HT-29 (cell line): ENCODE data around the gene MUCL3. TPM values are rescaled to one million over a fixed set of nuclear protein-coding genes. Genes with fewer than 3 reads are reported as not detected.
A peak's percentile ranks its signal among the peaks of the same experiment; 100 is the strongest.
"Not testable (repeated sequence)": the region's sequence is repeated elsewhere in the genome, so short reads cannot be mapped to it uniquely, and the experiment has no call there.

Source experiments
- DNase-seq: peaks from one replicate; pipeline ENCODE4 v3.0.0-alpha.2; 2015; ENCODE audit warnings: low spot score
- total RNA-seq: library from RNA; depleted of rRNA; stranded (reverse); fragments of >200 nt; shearing (Covaris generic); gene quantifications from 2 replicates; pipeline ENCODE4 v1.2.3, GENCODE V29; 2014

Gene MUCL3
- total RNA-seq, 1 experiment from 2014 or later, result 0.15 TPM

- DNase-seq, result peak; percentile 87
These were observed 1.7 kb downstream of the MUCL3 start for GRCh38 chr6:30942338-30943060.

GRCh38 chr6:30944051-30944450, 3.3 kb downstream of the MUCL3 start:
- no peak for DNase-seq

DNA sequence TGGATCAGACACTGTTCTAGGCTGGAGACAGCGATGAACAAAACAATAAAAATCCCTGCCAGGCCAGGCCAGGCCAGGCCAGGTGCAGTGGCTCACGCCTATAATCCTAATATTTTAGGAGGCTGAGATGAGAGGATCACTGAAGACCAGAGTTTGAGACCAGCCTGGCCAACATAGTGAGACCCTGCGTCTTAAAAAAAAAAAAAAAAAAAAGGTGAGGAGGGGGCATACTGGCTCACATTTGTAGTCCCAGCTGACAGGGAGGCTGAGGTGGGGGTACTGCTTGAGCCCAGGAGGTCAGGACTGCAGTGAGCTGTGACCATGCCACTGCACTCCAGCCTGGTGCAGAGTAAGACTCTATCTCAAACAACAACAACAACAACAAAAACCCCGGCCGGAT, 4.5 kb downstream of the MUCL3 start:
- DNase-seq, result no peak

- DNase-seq, result no peak
These were observed 6.5 kb downstream of the MUCL3 start for GRCh38 chr6:30947231-30947630.

DNA sequence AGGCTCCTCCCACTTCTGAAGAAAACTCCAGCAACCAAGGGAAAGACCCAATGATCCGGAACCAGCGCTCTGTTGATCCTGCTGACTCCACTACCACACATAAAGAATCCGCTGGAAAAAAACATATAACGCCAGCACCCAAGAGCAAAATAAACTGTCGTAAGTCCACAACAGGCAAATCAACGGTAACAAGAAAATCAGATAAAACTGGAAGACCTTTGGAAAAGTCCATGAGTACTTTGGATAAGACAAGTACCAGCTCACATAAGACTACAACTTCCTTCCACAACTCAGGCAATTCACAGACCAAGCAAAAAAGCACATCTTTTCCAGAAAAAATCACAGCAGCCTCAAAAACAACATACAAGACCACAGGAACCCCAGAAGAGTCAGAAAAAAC, 8.0 kb downstream of the MUCL3 start:
- DNase-seq, result no peak

DNA sequence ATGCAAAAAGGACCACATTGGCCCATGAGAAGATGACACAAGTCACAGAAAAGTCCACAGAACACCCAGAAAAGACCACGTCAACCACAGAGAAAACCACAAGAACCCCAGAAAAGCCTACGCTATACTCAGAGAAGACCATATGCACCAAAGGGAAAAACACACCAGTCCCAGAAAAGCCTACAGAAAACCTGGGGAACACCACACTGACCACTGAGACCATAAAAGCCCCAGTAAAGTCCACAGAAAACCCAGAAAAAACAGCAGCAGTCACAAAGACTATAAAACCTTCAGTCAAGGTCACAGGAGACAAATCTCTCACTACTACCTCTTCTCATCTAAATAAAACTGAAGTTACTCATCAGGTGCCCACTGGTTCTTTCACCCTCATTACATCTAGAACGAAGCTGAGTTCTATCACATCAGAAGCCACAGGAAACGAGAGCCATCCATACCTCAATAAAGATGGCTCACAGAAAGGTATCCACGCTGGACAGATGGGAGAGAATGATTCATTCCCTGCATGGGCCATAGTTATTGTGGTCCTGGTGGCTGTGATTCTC, 11.2 kb downstream of the MUCL3 start:
- no peak for DNase-seq

DNA sequence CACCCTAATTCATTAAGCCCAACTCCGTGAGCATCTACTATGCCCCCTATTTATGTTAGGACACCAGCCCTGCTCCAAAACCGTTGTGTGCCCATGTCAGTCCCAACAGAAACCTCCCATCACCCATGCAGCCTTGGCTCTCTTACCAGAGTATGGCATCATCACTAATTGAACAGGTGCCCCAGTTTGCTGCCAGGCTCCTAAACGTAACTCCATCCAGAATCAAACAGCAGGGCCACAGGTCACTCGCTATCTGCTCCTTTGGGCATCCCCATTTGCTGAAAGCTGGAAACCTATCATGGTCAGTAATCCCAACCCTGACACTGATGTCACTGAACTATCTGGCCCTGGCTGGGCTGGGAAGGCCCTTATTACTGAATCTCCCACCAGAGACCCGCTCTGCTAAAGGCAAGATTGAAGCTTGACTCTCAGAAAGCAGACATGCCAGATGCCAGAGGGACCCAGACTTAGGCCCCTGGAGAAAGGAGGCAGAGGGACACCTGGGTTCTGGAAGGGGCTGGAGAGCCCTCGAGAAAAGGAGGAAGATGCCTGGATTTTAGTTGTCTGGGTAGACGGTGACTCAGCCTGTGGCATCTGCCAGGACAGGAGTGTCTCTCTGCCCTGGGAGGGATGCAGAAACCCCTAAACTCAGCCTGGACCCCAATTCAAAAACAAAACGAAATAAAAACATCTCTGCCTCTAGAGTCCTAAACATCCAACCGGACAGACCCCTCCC, 14.0 kb downstream of the MUCL3 start:
- DNase-seq, result no peak

DNA sequence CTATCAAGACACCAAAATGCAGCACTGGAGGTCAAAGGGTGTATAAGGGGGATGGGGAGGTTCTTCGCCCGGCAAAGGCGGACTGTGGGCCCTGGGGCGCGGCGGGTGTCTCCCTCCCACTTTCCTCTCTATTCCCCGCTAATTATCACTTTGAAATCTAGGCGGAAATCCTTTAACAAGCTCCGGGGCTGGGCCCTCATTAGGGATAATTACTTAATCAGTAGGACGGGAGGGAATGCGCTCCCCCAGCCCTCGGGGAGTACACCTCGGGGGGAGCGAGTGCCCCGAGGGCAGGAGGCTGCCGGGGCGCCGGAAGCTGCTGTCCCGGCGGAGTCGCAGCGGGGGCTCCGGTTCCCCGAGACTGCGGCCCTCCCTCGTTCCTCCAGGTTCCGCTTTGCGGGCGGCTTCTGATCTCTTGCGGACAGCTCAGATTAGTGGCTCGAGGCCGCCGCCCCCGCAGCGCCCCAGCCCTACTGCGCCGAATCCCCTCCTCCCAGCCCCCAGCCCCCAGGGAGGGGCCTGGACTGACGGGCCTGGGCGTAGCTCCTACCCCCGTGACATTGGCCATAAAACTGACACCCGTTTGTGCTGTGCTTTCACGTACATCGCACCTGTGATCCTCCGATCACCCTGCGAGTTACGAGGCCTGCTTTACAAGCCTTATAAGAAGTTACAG, 14.7 kb downstream of the MUCL3 start:
- peak; percentile 62 for DNase-seq

GRCh38 chr6:30957716-30958115, 16.9 kb downstream of the MUCL3 start:
- DNase-seq, result no peak

GRCh38 chr6:30960907-30961673, 20.3 kb downstream of the MUCL3 start:
- no peak for DNase-seq

- no peak for DNase-seq
These were observed 21.9 kb downstream of the MUCL3 start for GRCh38 chr6:30962716-30963115.

- DNase-seq, result no peak
These were observed 22.9 kb downstream of the MUCL3 start for GRCh38 chr6:30963641-30964040.

GRCh38 chr6:30964075-30964474, 23.3 kb downstream of the MUCL3 start:
- DNase-seq, result no peak

GRCh38 chr6:30965140-30965601, 24.4 kb downstream of the MUCL3 start:
- no peak for DNase-seq

GRCh38 chr6:30966154-30966553, 25.4 kb downstream of the MUCL3 start:
- DNase-seq, result no peak

- DNase-seq, result not testable (repeated sequence)
These were observed 28.4 kb downstream of the MUCL3 start for GRCh38 chr6:30969171-30969570.

DNA sequence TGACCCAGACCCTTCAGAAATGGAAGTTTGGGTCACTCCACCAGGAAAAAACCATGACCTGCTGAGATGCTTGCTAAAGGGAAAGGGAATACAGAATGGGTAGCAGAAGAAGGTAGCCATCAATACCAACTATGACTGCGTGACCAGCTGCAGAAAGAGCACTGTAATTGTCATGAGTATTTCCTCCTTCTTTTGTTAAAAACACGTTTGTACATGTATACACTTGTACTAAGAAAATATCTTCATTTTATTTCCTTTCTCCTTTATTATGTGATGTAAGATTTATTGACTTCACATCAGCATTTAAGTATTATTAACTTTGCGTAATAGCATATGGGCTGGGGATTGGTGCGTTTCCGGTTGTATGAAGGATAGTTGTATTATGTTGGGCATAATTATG, 30.2 kb downstream of the MUCL3 start:
- no peak for DNase-seq

DNA sequence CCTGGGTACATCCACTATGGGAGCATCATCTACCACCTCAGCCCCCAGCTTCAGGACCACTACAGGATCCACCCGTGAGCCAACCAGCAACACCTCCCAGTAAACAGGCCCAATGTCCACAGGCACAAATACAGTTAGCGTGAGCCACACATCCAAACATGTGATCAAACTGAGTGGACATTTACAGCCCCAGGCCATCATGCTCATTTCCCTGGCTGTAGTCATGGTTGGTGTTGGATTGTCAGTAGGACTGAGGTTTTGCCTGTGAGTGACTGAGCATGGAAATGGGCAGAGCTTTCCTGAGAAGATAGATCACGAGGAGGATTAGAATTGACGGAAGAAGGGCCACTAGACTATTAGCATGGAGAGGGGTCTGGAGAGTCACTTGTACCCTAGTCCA, 32.0 kb downstream of the MUCL3 start:
- no peak for DNase-seq

DNA sequence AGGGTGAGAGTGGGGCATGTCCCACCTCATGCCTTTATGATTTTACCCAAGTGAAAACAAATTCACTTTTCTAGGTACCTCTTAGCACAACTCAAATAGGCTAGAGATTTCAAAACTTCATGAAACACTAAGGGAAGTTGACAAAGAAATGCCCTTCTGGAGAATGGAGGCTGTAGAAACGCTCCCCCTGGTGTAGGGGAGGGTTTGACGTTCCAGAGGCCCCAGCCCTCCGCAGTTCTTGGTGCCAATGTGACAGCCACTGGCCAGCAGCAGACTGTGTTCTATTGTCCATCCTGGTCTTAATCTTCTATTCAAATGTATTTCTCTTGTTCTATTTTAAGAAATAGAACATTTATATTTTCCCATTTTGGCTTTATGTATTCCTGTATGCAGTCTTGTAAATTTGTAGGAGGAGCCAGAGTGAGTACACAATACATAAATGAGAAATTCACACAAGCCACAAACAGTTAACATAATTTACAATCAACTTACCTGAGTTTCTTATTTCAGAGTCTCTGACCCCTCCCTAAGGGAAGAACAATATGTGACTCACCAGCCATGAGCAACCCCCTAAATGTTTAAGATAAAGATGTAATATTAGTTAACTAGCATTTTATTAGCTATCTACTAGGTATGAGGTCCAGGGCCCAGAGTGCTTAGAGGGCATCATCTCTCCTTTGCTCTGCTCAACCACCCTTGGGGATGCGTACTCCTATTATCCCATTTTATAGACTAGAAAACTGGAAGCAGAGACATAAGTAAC, 33.9 kb downstream of the MUCL3 start:
- peak; percentile 25 for DNase-seq

DNA sequence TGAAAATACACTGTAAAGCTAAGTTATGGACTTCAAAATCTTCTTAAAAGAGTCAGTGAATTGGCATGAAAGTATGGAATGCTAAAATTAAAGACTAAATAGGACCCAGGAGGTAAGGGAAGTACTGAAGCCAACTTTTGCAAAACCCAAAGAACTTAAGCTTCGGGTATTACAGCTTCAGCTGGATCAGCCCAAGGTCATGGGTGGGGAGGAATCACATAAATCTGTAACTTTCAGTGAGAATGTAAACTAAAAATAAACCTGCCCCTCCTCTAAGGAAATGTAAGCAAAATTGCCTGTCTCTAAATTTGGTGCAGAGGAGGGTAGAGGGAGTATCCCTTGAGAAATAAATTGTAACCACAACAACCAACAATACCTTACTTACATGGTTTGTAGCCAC, 38.4 kb downstream of the MUCL3 start:
- DNase-seq, result no peak

GRCh38 chr6:30979690-30980089, 38.9 kb downstream of the MUCL3 start:
- no peak for DNase-seq
